ENCODE results near the gene ALOX5. TPM values are rescaled to one million over a fixed set of nuclear protein-coding genes. Genes with fewer than 3 reads are reported as not detected.
A peak's percentile ranks its signal among the peaks of the same experiment; 100 is the strongest.

The ALOX5 gene
- total and polyA plus RNA-seq, 4 donors = 2.9 to 16.9 (median 8.4) TPM

- TF ChIP-seq, protein P1, sequence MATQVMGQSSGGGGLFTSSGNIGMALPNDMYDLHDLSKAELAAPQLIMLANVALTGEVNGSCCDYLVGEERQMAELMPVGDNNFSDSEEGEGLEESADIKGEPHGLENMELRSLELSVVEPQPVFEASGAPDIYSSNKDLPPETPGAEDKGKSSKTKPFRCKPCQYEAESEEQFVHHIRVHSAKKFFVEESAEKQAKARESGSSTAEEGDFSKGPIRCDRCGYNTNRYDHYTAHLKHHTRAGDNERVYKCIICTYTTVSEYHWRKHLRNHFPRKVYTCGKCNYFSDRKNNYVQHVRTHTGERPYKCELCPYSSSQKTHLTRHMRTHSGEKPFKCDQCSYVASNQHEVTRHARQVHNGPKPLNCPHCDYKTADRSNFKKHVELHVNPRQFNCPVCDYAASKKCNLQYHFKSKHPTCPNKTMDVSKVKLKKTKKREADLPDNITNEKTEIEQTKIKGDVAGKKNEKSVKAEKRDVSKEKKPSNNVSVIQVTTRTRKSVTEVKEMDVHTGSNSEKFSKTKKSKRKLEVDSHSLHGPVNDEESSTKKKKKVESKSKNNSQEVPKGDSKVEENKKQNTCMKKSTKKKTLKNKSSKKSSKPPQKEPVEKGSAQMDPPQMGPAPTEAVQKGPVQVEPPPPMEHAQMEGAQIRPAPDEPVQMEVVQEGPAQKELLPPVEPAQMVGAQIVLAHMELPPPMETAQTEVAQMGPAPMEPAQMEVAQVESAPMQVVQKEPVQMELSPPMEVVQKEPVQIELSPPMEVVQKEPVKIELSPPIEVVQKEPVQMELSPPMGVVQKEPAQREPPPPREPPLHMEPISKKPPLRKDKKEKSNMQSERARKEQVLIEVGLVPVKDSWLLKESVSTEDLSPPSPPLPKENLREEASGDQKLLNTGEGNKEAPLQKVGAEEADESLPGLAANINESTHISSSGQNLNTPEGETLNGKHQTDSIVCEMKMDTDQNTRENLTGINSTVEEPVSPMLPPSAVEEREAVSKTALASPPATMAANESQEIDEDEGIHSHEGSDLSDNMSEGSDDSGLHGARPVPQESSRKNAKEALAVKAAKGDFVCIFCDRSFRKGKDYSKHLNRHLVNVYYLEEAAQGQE (IDR thresholded peaks at IDR 0.05) = peak; percentile 62
- TF ChIP-seq GABPA (IDR thresholded peaks at IDR 0.05 in 1 of 2, conservative IDR thresholded peaks at IDR 0.05 in 1 of 2) = peak in 1 of 2 donors; percentile 43
These were observed 96.3 kb downstream of the ALOX5 start (continued) for GRCh38 chr10:45470098-45471012.

DNA sequence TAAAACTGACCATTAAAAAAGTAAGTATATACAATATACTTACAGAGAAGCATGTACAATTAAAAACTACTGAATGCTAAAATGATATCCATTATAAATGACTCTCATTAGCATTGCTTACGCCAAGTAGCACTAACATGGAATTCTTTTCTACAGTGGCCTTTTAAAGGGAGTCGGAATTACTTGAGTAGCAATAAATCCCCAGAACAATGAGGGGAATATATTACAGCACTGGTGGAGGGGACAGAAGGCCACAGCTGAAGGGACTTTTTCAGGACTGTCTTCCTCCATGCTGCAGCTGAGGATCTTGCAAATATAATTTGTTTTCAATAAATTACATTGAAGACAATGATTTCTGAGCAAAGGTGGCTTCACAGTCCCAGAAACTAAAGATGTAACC is 97.0 kb downstream of the ALOX5 start:
- peak overlapping the region; percentile 71 to 76 for H3K27ac ChIP-seq (ENCODE audit: low read depth in 1 of 2, low read length in 2 of 2)
- peak overlapping the region in 1 of 2 donors; percentile 38 for H3K9ac ChIP-seq (ENCODE audit: low read depth in 1 of 2, low read length in 2 of 2)
- peak overlapping the region in 1 of 3 donors; percentile 2 for H3K4me3 ChIP-seq (ENCODE audit: low read depth in 1 of 3, low read length in 3 of 3)
- peaks cover 13 to 55% (median 40%) of the 10 kb centered on the region in 4 donors for H3K4me1 ChIP-seq (ENCODE audit: control insufficient read depth in 4 of 4, insufficient read depth in 4 of 4, low read length in 3 of 4)
- H3K36me3 ChIP-seq (ENCODE audit: control insufficient read depth in 4 of 4, insufficient read depth in 3 of 4, low read depth in 1 of 4, low read length in 3 of 4) = no peaks in the 10 kb centered on the region
- no peaks in the 10 kb centered on the region for H3K9me3 ChIP-seq (ENCODE audit: control insufficient read depth in 4 of 4, low read length in 3 of 4)
- TF ChIP-seq HNF4G (IDR thresholded peaks at IDR 0.05) = no peak
- TF ChIP-seq JUND (IDR thresholded peaks at IDR 0.05) = no peak
- TF ChIP-seq FOXA2 (IDR thresholded peaks at IDR 0.05) = no peak
- no peak for TF ChIP-seq GABPA (IDR thresholded peaks at IDR 0.05 in 1 of 2, conservative IDR thresholded peaks at IDR 0.05 in 1 of 2)
- TF ChIP-seq EGR1 (IDR thresholded peaks at IDR 0.05; ENCODE audit: low read depth in 2 of 2) = no peak
- TF ChIP-seq, protein P2, sequence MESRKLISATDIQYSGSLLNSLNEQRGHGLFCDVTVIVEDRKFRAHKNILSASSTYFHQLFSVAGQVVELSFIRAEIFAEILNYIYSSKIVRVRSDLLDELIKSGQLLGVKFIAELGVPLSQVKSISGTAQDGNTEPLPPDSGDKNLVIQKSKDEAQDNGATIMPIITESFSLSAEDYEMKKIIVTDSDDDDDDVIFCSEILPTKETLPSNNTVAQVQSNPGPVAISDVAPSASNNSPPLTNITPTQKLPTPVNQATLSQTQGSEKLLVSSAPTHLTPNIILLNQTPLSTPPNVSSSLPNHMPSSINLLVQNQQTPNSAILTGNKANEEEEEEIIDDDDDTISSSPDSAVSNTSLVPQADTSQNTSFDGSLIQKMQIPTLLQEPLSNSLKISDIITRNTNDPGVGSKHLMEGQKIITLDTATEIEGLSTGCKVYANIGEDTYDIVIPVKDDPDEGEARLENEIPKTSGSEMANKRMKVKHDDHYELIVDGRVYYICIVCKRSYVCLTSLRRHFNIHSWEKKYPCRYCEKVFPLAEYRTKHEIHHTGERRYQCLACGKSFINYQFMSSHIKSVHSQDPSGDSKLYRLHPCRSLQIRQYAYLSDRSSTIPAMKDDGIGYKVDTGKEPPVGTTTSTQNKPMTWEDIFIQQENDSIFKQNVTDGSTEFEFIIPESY (IDR thresholded peaks at IDR 0.05) = no peak
- no peak for TF ChIP-seq NR2F2 (IDR thresholded peaks at IDR 0.05)
- TF ChIP-seq, protein P1 (IDR thresholded peaks at IDR 0.05) = no peak
- TF ChIP-seq TAF1 (conservative IDR thresholded peaks at IDR 0.05) = no peak
- TF ChIP-seq, protein P3, sequence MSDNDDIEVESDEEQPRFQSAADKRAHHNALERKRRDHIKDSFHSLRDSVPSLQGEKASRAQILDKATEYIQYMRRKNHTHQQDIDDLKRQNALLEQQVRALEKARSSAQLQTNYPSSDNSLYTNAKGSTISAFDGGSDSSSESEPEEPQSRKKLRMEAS (IDR thresholded peaks at IDR 0.05) = no peak
- TF ChIP-seq, protein P4, sequence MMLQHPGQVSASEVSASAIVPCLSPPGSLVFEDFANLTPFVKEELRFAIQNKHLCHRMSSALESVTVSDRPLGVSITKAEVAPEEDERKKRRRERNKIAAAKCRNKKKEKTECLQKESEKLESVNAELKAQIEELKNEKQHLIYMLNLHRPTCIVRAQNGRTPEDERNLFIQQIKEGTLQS (IDR thresholded peaks at IDR 0.05) = no peak
- H3K27me3 ChIP-seq (ENCODE audit: control insufficient read depth in 4 of 4, insufficient read depth in 4 of 4, low read length in 3 of 4) = no peaks in the 10 kb centered on the region
- 70% methylated on average over 2 of the region's 2 CpGs for WGBS
- no peak for DNase-seq (ENCODE audit: low spot score)
